HG02610 (cell line): ENCODE results near the gene MYH8.
A peak's percentile ranks its signal among the peaks of the same experiment; 100 is the strongest.

Experiments used
- ATAC-seq: cut with Tn5 transposase; IDR thresholded peaks from one replicate; pipeline ENCODE4 v1.9.1; 2021; ENCODE audit warnings: mild to moderate bottlenecking, moderate library complexity; ENCODE audit not compliant: unreplicated experiment

Gene MYH8

GRCh38 chr17:10421900-10422542, at the start of gene MYH8:
Gene MYH8 (minus strand): TSS chr17:10421950. CDS start chr17:10420227, 1,723 bp downstream.
- no peak for ATAC-seq

GRCh38 chr17:10469459-10469858, 47.7 kb upstream of the MYH8 start, which contains the start of gene MYH4:
Gene MYH4 (minus strand): TSS chr17:10469559. CDS start chr17:10466745, 2,814 bp downstream.
- no peak for ATAC-seq

- no peak for ATAC-seq
Measured at GRCh38 chr17:10463402-10463801, 41.7 kb upstream of the MYH8 start.

DNA sequence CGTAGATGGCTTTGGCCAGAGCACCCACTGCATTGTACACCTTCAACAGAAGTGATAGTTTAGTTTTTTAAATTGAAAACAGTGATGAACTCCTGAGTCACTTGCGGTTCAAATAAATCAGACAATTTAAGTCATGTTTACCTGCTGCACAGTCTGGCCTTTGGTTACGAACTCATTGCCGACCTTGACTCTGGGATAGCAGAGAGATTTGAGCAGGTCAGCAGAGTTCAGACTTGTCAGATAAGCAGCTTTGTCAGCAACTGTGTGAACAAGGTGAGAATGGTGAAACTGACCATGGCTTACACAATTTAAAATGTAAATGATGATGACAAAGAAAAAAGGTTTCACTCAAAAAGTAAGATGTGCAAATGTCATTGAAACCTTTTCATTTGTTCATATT, 38.3 kb upstream of the MYH8 start:
- no peak for ATAC-seq

DNA sequence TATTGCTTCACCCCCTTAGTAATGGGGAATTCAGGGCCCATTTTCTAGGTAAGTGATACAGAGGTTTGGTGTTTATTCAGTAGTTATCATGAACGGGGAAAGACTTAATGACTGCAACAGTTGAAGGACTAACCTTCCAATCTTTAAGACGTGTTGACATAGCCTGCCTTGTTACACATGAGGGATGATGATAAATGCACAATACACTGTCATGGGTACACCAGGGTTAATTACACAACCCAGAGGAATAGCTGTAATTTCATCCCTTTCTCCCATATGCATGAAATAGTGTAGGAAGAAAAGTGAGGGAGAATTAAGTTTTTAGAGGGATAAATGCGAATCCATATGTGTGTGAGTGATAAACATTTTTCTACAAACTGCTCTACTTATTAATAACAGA, 37.0 kb upstream of the MYH8 start:
- no peak for ATAC-seq

DNA sequence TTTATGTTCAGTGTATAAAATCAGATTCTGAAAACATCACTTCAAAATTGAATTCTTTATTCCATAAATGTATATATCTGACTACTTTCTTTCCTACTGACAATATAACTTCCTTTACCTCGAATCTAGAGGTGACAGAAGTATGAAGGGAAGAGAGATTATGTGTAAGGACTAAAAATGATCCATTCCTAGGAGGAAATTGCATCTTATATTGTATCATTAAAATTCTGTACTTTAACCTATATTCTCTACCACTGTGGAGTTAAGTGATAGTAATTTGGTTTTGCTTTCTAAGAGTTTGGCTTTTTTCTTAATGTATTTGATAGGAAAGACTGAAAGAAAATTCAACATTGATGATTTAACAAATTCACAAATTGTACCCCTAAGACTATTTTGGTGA, 36.2 kb upstream of the MYH8 start:
- no peak for ATAC-seq

DNA sequence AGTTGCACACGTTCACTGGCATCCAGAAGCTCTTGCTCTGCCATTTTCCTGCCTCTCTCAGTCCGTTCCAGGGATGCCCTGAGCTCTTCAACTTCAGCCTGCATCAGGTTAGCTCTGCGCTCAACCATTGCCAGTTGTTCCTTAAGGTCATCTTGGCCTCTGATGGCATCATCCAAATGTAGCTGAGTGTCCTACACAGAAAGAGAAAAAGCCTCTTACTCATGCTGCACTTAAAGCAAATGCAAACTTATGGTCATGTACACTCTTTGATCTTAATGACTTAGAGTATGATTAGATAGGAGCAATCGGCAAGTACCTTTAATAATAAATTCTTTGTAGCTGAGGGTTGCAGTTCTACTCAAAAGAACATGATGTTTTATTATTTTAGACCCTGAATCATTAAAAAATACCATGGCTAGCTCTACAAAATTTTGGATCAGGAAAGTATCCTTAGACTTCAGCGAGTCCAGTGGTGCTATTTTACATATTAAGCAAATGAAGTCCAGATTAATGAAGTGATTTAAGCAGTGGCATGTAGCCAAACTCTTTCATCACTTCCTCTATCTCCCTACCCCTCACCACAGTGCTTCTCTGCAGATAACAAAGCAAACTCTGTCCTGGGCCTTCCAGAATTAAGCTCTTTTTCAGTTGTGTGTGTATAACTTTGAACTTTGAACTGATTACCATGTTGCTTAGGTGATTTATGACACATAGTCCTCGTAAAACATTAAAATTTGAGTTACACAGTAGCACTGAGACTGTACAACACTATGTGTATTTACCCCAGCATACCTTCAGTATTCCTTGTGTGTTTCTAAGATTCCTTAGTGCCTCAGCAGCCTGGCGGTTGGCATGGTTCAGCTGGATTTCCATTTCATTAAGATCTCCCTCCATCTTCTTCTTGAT, 25.5 kb upstream of the MYH8 start:
- no peak for ATAC-seq

DNA sequence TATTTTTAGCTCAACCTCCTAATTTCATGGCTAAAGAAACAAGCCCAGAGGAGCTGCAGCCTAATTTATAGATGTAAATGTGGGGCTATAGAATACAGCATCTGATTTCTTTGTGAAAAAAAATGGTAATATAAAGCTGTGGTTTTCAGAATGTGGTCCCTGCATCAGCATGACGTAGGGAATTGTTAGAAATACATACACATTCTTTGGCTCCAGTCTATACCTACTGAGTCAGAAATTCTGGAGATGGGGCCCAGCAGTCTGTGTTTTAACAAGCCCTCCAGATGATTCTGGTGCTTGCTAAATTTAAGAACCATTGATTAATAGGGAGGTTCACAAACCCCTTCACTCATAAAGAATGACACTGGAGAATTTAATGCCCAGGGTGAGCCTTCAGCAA, 18.1 kb upstream of the MYH8 start:
- no peak for ATAC-seq

DNA sequence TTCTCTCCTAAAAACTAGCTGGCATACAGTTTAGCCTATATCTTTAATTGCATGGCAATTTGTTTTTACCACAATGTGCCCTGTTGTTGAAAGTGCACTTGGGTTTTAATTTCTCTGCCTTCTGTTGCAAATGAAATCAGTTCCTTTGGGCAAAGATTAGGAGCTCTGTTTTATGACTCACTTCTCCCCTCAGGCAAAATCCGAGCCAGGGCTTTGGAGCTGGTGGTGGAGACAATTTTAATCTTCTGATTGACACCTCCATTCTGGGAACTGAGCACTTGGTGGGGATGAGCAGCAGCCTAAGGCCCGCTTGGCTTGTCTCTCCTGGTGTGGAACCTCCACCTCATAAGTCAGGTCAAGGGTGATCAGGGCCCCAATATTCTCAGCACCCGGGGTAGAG, 13.3 kb upstream of the MYH8 start:
- no peak for ATAC-seq

GRCh38 chr17:10429421-10430045, 7.8 kb upstream of the MYH8 start:
- ATAC-seq = no peak

GRCh38 chr17:10428781-10429180, 7.0 kb upstream of the MYH8 start:
- no peak for ATAC-seq

DNA sequence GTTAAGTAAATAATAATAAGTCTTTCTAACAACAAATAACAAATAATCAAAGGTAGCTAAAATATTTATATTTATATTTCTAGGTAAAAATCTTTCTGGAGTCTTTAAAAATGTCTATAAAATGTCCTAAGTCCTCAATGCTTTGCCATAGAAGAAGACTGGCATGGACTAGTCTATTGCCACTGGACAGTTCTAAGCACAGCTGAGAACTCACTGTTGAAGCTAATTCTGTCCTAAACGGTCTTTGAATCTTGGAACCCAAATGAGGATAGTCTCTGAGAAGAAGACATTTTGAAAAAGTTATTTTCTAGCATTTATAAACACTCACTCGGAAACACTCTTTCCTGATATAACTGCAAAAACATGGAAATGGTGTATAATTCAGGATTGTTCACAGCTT, 539 bp downstream of the MYH8 start:
- no peak for ATAC-seq

- ATAC-seq = no peak
Measured at GRCh38 chr17:10420811-10421210, 939 bp downstream of the MYH8 start.

GRCh38 chr17:10417431-10417830, 4.3 kb downstream of the MYH8 start:
- no peak for ATAC-seq

DNA sequence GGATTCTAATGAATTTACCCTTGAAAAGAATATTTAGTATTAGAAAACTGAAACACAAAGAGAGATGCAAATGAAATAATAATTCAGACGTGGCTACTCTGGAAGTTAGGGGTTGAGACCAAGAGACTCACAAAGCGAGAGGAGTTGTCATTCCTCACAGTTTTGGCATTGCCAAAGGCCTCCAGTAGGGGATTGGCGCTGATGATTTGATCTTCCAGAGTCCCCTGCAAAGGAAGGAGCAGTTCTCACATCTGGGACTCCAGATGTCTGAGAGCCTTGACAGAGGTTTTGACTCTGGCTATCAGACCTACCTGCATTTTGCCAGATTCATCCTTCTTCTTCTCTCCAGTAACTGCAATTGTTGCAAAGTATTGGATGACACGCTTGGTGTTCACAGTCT, 6.6 kb downstream of the MYH8 start:
- ATAC-seq = no peak

GRCh38 chr17:10403589-10403988, 18.2 kb downstream of the MYH8 start:
- no peak for ATAC-seq

- ATAC-seq = no peak
Measured at GRCh38 chr17:10398352-10398751, 23.4 kb downstream of the MYH8 start.

DNA sequence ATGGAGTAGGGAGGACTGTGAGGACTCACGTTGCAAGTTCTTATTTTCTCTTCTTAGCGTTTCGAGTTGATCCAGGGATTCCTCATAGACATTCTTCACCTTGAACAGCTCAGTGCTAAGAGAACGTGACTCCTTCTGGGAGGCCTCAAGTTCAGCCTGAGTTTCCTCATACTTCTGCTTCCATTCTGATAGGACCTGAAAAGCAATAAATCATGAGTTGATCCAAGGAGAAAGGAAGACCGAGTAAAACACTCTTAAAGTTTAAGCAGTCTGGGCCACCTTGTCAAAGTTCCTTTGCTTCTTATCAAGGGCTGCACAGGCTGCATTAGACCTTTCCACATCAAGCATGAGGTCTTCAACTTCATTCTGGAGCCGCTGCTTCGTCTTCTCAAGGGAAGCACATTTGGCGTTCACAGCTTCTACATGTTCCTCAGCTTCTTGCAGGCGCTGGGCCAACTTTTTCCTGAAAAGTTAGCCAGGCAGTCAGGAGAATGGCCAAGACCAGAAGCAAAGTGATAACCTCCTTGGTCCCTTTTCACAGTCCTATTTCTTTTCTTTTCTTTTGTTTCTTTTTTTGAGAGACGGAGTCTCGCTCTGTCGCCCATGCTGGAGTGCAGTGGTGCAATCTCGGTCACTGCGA, 25.1 kb downstream of the MYH8 start:
- no peak for ATAC-seq

DNA sequence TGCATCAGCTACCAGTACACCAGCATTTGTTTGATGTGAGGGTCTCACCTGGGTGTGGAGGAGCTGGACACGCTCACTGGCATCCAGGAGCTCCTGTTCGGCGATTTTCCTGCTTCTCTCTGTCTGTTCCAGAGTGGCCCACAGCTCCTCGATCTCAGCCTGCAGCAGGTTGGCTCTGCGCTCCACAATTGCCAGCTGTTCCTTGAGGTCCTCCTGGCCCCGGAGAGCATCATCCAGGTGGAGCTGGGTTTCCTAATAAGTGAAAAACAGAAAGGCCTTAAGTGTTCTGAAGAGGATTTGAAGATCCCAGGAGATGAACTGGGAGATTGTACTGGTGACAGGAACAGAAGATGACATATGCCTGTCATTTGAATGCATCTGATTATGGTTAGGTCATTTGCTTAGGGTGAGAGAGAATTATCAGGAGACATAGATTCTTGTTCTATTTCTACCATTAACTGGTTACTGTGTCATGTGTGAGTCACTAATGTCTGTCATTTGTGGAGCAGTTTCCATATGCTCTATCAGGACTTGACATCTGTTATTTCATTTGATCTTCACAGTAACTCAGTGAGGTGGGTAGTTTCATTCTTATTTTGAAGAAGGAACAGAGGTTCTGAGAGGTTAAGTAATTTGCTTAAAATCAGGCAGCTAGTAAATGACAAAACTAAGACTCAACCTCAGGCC, 27.4 kb downstream of the MYH8 start:
- ATAC-seq = peak; percentile 90

GRCh38 chr17:10392880-10393279, 28.9 kb downstream of the MYH8 start:
- ATAC-seq = no peak

- ATAC-seq = no peak
Measured at GRCh38 chr17:10385871-10386270, 35.9 kb downstream of the MYH8 start.
